ENCODE measurements around the gene PTPRN2. TPM values are rescaled to one million over a fixed set of nuclear protein-coding genes. Genes with fewer than 3 reads are reported as not detected.

Gene PTPRN2
- total RNA-seq, 2 experiments from 2014 or later, result 0.70 TPM; not detected in 1

DNA sequence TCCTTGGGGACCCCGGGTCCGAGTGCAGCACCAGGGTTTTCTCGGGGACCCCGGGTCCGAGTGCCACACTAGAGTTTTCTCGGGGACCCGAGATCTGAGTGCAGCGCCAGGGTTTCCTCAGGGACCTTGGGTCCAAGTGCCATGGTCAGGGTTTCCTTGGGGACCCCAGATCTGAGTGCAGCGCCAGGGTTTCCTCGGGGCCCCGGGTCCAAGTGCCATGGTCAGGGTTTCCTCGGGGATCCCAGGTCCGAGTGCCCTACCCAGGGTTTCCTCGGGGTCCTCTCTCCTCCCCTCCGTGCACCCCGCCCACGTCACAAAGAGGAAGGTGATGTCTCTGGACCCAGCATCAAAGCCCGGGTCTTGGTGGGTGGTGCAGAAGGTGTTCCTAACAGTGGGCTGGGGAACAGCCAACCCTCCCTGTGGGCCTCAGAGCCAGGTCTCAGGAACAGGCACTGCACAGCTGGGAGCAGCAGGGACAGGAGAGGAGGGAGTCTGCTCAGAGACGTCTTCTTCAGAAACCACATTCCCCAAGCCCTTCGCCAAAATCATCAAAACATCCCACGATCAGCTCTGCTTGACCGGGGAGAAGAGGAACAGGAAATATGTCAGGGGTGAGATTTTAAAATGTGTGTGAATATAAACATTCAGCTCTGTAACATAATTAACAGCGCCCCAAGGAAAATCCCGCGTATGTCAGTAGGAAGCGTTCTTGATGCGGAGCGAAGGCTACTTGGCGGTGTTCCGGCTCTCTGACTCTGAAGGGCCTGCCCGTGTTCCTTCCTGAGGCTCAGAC lies 710.1 kb downstream of the PTPRN2 start:
- H3K9me2 ChIP-seq (ENCODE audit: insufficient read depth, low read length), result no peaks in the 10 kb centered on the region
- H3K4me2 ChIP-seq (ENCODE audit: low read length), result no peak overlapping the region
- no peaks in the 10 kb centered on the region for H3K79me2 ChIP-seq (ENCODE audit: insufficient read depth, low read depth, low read length)
- no peaks in the 10 kb centered on the region for H3K36me3 ChIP-seq (ENCODE audit: insufficient read depth, low read length)
- H3K27ac ChIP-seq (ENCODE audit: low read depth, low read length, poor library complexity, severe bottlenecking), result no peak overlapping the region
- H3K4me3 ChIP-seq (ENCODE audit: low read depth, low read length, poor library complexity, severe bottlenecking), result no peak overlapping the region
- H2AFZ ChIP-seq (ENCODE audit: low read length), result no peak overlapping the region
- ChIA-PET POLR2A (interaction anchor here (0.6 kb wide), 1 partner anchor 1537 kb away, joined by 4 read pairs; no protein-coding TSS in a partner anchor), CTCF (ENCODE audit: unreplicated experiment) (no interaction called here)
- no TSS peak for BruUV-seq (replicated peaks)
- H4K20me1 ChIP-seq (ENCODE audit: insufficient read depth, low read length), result no peaks in the 10 kb centered on the region
- H3K4me1 ChIP-seq (ENCODE audit: insufficient read depth, low read length, poor library complexity, severe bottlenecking), result no peaks in the 10 kb centered on the region
- intact Hi-C loops (cut with micrococcal nuclease; ENCODE audit: unreplicated experiment), result no loop called here
- H3K9me3 ChIP-seq (ENCODE audit: low read length), result peaks cover 8% of the 10 kb centered on the region; the same call in 1 of the 2 replicates
- TF ChIP-seq CTCF (conservative IDR thresholded peaks at IDR 0.05; ENCODE audit: low read length), result no peak
- no peak for TF ChIP-seq EZH2phosphoT487 (IDR thresholded peaks at IDR 0.05; ENCODE audit: borderline replicate concordance, low read depth, low read length)
- DNase-seq (ENCODE audit: low spot score), result no peak

- Histone ChIP-seq H2AFZ (ENCODE audit: low read length) (no peak overlapping the region), H3K36me3 (ENCODE audit: insufficient read depth, low read length) (no peaks in the 10 kb centered on the region), H3K4me3 (ENCODE audit: low read depth, low read length, poor library complexity, severe bottlenecking) (no peak overlapping the region), H3K4me1 (ENCODE audit: insufficient read depth, low read length, poor library complexity, severe bottlenecking) (no peaks in the 10 kb centered on the region), H3K9me2 (ENCODE audit: insufficient read depth, low read length) (no peaks in the 10 kb centered on the region), H3K4me2 (ENCODE audit: low read length) (no peak overlapping the region), H4K20me1 (ENCODE audit: insufficient read depth, low read length) (no peaks in the 10 kb centered on the region), H3K9me3 (ENCODE audit: low read length) (0 out of 2 replicates have a peak, but pooled peaks cover under 1% of the 10 kb centered on the region), H3K27ac (ENCODE audit: low read depth, low read length, poor library complexity, severe bottlenecking) (no peak overlapping the region), H3K79me2 (ENCODE audit: insufficient read depth, low read depth, low read length) (no peaks in the 10 kb centered on the region)
- no TSS peak for BruUV-seq (replicated peaks)
- no peak; the same call in 1 of the 2 replicates for TF ChIP-seq CTCF (conservative IDR thresholded peaks at IDR 0.05; ENCODE audit: low read length)
- TF ChIP-seq EZH2phosphoT487 (IDR thresholded peaks at IDR 0.05; ENCODE audit: borderline replicate concordance, low read depth, low read length), result no peak
- no peak for DNase-seq (ENCODE audit: low spot score)
- POLR2A ChIA-PET, result interaction anchor here (0.6 kb wide), 1 partner anchor 1536 kb away, joined by 4 read pairs; no protein-coding TSS in a partner anchor
- CTCF ChIA-PET (ENCODE audit: unreplicated experiment), result no interaction called here
- intact Hi-C loops (cut with micrococcal nuclease; ENCODE audit: unreplicated experiment), result no loop called here
Measured at GRCh38 chr7:157876469-157877285, 710.9 kb downstream of the PTPRN2 start.

All from OCI-LY7 (cell line).